ENCODE measurements around the gene BTBD1. TPM values are rescaled to one million over a fixed set of nuclear protein-coding genes. Genes with fewer than 3 reads are reported as not detected.
"Not testable (repeated sequence)": the region's sequence is repeated elsewhere in the genome, so short reads cannot be mapped to it uniquely, and the experiment has no call there.

Gene BTBD1
- total RNA-seq, 1 donor from 2014 or later: 33.3 TPM

DNA sequence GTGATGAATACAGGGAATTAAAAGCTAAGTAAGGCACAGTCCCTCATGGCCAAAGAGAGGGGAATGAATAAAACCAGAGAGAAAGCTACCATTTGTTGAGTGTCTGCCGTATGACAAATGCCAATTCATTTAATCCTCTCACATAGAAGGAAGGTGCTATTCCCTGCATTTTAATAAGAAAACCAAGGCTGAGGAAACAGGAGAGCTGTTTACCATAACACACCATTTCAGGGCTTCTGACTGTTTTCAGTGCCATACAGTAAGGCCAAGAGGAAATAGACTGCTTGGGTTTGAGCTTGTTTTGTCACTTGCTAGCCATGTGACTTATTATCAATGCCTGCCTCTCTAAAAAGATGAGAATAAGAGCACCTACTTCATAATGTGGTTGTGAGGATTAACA lies 10.1 kb downstream of the BTBD1 start:
- ATAC-seq: no peak

DNA sequence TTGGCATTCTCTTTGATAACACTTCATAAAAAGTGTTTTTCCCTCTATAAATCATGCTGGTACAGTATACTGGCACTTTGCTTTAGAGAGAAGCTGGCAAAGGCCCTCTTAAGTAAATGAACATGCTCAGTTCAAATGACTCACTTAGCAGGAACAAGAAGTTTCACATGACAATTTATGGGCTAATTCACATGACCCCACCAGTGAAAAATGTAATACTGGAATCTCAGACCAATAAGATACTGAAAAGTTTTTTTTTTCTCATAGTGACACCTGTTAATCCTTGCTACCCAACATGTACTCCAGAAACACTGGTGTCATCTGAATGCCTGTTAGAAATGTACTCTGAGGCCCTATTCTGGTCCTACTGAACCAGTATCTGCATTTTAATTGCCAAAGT lies 13.9 kb downstream of the BTBD1 start:
- peak; percentile 23 for ATAC-seq

DNA sequence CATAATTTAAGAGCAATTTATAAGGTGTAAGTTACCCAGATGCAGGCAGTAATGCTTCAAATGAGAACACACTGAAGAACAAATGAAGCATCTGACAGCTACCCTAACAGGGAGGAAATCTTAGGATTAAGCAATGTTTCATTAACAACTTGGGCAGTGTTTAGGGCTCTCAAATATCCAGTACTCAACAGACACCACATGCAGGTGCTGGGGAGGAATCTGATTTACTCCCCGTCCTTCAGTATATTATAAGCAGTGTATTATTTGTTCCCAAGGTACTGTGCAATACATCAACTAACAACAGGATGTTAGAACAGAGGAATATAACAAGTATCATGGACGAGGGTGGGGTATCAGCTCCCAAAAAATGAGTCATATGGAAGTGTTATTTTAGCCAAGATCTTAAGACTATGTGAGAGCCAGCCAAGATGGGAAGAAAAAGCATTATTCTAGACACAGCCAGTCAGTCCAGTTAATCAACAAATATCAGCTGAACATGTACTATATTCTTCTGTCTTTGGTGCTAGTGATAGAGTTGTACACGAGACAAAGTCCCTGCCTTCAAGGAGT lies 20.4 kb downstream of the BTBD1 start:
- ATAC-seq: peak; percentile 92

DNA sequence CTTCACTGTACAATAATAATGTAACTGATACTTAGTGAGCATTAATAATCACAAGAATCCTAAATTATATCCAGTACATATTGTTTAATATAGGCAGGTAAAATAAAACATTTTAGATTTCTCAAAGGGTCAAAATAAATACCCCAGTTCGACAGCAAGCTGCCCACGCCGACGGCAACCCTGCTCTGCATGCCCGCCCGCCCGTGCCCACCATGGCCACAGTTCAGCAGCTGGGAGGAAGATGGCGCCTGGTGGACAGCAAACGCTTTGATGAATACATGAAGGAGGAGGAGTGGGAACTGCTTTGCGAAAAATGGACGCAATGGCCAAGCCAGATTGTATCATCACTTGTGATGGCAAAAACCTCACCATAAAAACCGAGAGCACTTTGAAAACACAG lies 22.9 kb downstream of the BTBD1 start:
- ATAC-seq: no peak

DNA sequence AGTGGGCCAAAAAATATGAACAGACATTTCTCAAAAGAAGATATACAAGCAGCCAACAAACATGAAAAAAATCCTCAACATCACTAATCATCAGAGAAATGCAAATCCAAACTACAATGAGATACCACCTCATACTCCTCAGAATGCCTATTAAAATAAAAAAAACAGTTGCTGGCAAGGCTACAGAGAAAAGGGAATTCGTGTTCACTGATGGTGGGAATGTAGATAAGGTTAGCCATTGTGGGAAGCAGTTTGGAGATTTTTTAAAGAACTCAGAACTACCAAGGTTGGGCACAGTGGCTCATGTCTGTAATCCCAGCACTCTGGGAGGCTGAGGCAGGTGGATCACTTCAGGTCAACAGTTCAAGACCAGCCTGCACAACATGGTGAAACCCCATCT lies 27.8 kb downstream of the BTBD1 start:
- no peak for ATAC-seq

DNA sequence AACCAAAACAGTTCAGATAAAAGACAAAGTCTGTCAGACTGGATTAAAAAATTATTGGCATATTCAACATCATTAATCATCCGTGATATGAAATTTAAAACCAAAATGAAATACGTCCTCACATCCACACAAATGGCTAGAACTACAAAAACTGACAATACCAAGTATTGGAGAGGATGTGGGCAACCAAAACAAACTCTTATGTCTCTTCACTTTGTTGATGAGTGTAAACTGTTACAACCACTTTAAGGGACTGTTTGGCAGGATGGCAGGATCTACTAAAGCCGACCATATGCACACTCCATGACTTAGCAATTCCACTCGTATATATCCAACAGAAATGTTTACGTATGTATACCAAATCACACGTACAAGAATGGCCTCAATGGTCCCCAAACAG lies 30.8 kb downstream of the BTBD1 start:
- ATAC-seq: no peak

DNA sequence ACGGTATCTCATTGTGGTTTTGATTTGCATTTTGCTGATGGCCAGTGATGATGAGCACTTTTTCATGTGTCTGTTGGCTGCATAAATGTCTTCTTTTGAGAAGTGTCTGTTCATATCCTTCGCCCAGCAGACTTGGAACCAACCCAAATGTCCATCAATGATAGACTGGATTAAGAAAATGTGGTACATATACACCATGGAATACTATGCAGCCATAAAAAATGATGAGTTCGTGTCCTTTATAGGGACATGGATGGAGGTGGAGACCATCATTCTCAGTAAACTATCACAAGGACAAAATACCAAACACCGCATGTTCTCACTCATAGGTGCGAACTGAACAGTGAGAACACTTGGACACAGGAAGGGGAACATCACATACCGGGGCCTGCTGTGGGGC lies 35.8 kb downstream of the BTBD1 start:
- not testable (repeated sequence) for ATAC-seq

DNA sequence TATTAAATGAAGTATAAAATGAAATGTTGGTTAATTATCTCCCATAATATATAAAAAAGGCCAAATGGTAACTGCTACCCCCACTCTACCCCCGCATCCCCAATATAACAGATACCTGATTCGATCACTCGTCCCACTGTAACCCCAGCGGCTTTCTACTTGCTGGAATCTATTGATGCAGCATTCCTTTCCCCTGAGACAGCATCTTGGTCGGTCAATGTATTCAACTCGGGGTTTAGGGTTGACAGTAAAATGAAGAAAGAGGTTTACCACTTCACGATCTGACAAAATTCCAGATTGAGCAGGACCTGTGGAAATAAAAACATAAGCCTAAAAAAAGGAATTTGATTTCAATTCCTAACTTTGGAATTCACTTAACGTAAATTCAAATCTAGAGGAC lies 37.0 kb downstream of the BTBD1 start:
- ATAC-seq: no peak

DNA sequence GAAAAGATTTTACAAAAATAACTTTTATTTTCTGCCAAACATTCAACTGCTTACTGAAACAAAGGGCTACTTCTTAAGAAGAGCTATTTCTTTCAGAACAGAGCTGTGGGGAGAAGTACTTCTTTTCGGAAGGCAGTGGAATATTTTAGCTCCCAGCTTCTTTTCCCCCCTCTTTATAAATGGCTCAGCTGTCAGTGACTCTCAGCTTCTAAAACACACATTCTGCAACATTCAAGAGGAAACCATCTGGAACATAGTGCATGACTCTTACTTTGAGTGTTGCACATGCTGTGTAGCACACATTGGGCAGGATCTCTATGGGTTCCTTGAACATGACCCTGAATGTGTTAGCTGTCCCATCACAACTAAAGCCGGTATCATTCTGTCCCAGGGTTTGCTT lies 48.6 kb downstream of the BTBD1 start:
- ATAC-seq: no peak

DNA sequence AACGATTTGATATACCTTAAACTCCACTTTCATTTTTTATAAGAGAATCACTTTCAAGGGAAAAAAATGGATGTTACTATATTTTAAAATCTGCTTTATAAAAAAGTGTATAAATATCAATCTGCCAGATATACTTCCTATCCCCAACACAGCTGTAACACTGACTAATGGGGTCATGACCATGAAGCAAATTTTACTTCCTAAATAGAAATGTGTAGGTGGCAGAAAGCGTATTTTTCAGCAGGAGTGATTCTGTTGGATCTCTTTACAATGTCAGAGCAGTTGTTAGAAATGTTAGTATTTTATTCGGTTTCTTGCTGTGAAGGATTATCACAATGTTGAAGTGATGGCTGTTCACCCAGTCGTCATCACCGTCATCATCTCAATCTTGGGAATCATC lies 50.1 kb downstream of the BTBD1 start:
- ATAC-seq: no peak

DNA sequence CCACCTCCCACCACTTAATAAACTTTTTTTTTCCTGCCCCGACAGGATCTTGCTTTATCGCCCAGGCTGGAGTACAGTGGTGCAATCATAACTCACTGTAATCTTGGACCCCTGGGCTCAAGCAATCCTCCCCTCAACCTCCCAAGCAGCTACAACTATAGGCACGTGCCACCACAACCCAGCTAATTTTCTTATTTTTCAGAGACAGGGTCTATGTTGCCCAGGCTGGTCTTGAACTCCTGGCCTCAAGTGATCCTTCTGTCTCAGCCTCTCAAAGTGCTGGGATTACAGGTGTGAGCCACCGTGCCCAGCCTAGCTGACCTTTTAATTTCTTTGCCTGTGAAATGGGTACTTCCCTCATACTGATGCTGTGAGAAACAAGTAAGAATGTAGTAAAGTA lies 51.7 kb downstream of the BTBD1 start:
- ATAC-seq: no peak

DNA sequence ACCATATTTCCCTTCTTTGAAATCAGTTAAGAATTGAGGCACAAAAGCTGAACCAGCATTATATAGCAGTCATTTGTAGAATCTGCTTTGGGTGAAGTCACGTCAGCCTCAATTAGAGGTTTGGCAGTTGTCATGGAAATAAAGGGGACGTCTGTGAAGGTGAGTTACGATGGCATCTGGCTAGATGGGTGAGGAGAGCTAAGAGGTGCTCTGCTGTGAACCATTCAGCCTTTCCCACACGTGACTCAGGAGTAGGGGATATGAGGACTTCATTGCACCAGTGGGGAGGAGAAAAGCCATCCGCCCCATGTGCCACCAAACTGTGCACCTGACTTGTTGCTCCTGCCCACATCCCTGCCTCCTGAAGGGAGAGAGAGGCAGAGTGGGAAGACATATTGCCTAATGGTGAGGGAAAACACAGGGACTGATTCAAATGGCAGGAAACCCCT lies 52.8 kb downstream of the BTBD1 start:
- no peak for ATAC-seq

DNA sequence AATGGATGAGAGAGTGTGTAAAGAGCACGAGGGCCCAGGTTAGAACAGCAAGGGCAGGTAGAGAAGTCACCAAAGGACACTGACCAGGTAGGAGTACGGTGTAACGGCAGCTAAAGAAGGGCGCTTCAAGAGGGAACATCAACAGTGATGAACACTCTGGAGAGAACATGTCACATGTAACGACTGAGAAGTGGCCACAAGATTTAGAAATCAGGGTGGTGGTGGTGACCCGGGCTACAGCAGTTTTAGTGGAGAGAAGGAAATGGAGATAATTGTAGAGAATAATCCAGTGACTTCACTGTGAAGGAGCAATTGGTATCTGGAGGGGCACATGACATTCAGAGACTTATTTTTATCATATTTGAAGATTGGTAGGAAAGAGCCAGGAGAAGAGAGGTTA lies 54.4 kb downstream of the BTBD1 start:
- no peak for ATAC-seq

DNA sequence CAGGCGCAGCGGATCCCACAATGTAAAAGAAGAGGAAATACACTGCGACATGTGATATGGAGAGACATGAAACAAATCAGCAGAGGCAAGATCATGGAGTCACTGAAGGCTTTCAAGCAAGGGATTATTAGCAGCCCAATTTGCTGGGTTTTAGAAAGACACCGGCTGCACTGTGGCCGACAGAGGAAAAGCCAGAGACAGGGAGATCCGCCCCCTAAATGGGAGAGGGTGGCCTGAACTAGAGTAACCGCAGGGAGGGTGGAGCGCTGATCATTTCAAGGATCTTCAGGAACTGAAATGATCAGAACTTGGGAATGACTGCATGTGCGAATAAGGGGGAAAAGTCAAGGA lies 55.0 kb downstream of the BTBD1 start:
- no peak for ATAC-seq

DNA sequence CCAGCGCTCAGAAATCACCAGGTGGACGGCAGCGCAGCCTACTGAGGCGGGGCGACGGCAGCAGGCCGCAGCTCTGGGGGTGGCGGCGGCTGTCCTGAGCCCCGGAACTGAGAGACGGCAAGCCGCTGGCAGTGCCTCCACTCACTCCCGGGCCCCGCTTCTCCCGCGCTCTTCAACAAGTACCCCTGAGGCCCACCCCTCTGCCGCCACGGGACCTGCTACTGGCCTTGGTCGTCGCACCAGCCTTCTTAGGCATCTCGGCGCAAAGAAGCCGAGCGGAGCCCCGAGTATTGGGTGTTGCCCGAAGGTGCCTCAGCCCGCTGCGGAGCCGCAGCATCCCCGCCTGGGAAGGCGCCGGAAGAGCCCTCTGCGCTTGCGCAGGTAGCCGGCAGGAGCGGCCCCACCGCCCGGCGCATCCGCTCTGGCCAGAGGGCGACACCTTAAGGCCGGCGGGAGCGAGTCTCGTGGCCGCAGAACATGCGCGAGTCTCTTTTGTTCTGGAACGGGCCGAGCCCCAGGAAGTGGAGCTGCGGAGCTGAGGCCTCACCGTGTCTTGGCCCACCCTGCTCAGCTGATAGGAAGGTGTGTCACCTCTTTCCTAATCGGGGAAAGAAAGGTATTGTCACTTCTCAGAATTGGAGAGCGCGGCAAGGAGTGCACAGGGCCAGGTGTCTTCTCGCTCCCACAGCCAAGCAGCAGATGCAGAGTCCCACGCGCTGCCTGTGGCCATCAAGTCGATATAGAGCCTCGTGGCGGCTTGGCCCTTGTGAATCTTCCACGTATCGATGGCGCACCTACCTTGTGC lies 55.6 kb downstream of the BTBD1 start, which contains the start of gene C15orf40:
Gene C15orf40, minus strand, starts transcription at position 369 of the 805 bp plus-strand sequence. Its CDS starts 32 bp downstream, at position 337.
- peak; percentile 95 for ATAC-seq

DNA sequence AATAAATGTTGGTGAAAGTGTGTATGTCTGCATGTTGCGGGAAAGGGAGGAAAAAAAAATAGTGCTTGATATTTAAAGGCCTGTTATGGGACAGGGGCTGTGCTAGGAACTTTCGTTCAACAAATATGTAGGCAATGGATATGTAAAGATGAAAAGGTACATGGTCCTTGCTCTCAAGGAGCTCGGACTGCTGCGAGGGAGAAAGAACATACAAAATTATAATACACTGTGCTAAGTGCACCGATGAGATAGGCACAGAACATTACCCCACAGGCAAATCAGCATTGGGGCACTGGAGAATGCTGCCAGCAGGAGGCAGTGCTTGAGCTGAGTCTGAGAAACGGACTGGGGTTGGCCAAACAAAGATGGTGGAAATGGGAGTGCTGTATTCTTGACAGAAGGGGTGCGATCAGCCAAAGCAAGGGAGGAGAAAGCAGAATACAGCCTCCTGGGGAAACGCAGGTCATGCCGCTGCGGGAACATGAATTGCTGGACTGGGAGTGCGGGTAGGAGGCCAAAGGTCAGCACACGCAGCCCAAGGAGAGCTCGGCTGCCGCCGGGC lies 56.3 kb downstream of the BTBD1 start:
- ATAC-seq: peak; percentile 81

DNA sequence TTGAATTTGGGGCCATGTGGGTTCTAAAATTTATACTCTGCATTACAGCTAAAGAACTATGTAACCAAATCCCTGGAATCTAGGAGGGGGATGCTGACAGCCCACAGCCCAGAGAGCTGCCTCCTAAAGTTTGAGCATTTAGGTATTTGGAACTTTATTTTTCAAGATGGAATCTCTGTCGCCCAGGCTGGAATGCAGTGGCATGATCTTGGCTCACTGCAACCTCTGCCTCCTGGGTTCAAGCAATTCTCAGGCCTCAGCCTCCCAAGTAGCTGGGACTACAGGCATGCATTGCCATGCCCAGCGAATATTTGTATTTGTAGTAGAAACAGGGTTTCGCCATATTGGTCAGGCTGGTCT lies 66.4 kb downstream of the BTBD1 start:
- not testable (repeated sequence) for ATAC-seq

DNA sequence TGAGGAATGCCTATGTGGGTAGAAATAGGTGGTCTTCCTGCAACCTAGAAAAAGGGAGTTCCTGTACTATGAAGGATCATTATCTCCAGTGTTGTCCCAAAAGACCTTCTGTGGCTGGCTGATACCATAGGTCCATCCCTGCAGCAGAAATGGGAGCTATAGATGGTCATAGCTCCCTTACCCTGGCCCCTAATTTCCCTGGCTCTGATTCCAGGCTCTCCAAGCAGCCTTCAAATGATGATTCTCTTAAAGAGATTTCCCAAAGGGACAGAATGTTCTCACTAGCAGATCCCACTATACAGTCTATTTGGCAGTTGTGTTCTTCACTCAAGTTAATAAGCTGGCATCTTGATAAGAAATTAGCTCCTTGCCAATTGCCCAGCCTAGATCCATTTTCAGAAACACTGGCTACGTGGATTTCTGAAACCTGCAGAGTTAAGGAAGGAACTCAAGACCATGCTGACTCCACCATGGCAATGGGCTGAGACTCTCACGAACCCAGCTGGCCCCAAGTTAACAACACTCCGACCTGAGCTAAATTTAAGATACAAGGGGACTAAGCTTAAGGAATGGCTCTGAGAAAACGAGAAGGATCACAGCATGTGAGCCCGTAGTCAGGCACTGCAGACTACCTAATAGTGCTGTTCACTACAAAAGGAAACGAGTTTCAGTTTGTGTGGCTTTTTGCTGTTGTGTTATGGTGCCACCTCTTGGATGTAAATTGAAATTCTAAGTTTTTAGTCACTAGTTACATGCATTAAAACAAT lies 67.0 kb downstream of the BTBD1 start:
- ATAC-seq: peak; percentile 86

DNA sequence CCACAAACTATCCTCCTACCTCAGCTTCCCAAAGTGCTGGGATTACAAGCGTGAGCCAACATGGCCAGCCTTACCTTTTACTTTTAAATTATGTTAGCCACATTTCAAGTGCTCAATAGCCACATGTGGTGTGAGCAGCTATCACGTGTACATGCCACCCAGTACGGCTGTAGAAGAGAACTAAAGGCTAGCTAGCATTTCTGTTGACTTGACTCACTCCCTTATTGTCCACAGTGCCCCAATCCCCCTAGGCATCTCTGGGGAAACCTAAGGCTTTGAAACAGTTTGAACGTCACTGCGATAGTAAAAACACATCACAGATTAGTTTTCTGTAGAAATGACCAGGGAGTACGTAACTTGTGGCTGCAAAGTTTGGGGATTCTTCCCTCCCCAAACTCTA lies 67.6 kb downstream of the BTBD1 start:
- ATAC-seq: peak; percentile 44

DNA sequence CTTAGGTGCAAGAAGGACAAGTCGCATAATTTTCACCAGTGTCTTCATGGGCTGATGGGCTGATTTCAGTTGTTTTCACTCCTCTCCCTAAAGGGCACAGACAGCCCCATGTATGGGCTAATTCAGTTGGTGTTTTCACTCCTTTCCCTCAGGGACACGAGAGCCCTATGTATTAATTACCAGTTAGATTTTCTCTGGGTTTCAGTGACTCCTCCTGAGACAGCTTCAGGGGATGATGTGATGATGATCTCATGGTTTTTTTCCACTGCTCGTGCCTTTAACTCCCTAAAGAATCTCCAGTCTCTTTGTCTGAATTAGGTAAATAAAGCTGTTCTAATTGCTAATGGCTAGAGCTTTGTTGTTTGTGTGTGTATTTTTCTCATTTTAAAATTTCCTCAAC lies 71.1 kb downstream of the BTBD1 start:
- ATAC-seq: no peak

DNA sequence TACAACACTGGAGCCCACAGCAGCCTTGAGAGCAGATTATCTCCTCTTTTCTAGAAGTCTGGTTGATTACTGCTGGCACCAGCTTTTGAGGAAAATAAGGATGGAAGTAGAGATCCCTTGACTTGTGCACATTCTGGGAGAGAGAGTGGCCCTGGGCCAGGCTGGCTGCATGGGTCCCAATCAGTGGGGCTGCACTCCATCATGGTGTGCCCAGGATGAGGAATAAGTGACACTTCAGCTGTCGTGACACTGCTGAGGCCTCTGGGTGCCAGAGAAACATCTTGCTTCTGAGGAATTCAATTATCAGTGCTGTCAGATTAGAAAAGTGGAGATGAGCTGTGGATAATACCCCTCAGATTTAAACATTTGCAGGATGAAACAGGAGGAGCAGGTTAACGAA lies 72.0 kb downstream of the BTBD1 start:
- no peak for ATAC-seq

DNA sequence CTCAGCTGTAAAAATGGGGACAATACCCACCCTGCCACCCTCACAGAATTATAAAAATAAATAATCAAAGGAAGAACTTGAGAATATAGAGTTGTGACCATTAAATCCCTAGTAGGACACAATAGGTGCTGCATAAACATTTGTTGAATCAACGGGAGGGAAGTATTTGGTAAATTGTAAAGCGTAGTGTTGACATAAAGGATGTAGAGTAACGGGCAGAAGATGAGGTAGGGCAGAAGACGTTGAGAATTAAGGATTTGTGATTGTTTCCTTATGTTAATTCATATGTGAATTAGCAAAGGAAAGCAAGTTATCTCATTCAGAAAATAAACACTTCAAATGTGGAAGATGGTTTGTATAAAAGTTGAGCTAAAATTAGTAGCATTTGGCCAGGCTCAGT lies 73.9 kb downstream of the BTBD1 start:
- no peak for ATAC-seq

DNA sequence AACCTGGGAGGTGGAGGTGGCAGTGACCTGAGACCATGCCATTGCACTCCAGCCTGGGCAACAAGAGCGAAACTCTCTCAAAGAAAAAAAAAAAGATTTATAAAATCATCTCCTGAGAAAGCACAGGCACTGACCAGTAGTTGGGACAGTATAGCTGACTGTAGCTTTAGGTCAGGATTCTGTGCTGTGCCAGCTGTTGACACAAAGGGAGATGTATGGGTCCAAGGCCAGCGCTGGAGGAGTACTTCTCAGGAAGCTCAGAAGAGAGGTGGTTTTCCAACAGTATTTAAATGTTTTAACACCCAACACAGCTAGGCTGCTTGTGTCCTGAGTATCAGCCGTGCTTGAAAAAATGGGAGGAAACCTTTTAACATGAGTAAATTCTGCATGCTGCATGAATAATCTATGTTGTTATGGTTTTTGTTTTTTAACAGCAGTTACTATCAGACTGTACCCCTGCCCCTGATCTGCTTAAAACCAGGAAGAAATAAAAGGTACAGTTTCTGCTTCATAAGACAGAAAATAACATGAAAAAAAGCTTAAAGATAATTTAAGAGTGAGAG lies 74.5 kb downstream of the BTBD1 start:
- ATAC-seq: no peak

Measured in esophagus mucosa (tissue), 1 donor.